GM18507 (cell line): Measurements from ENCODE around the gene BICC1.

Source experiments
- DNase-seq: peaks from one replicate; pipeline ENCODE4 v3.0.0; 2011; ENCODE audit warnings: low read depth; ENCODE audit not compliant: insufficient read length; ENCODE audit errors: extremely low spot score
- FAIRE-seq: peaks from 2 replicates; lab custom pipeline; 2011; peaks lifted over from hg19 to GRCh38; lab: Jason Lieb, UNC

BICC1 gene

DNA sequence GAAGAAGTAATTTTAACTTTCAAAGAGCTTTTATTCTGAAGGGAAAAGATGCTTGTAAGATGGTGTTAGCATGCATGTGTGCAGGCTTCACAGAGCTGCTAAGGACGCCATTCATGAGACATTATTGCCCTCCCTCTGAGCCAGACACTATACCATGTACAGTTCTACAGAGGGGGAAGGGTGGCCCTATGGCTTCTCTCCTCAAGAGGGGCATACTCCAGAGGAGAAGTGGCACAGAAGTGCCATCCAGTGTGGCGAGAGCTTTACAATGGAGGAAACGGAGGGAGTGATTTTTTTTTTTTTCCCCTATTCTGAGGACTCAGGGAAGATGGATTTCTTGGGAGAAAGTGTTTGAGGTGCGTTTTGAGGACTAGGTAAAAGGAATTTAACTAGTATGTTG lies 119.5 kb downstream of the BICC1 start:
- FAIRE-seq (no peak), DNase-seq (no peak)

GRCh38 chr10:58637352-58637751 lies 124.7 kb downstream of the BICC1 start:
- FAIRE-seq, result no peak
- DNase-seq, result no peak

DNA sequence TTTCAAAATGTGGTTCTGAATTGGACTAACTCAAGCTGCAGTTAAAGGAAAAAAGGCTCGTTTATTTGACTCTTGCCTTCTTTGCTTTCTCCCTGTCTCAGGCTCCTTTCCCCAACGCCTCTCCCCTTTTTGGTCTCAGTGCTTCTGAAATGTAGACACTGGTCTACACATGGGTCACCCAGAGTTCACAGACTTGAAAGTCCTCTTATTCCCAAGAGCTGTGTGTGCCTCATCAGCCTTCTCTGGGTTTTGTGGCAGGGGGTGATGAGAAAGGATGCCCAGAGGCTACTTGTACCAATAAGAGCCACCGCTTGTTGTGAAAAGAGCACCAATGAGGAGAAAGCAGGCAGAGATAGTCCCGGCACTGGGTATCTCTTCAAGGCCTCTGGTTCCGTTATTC lies 125.7 kb downstream of the BICC1 start:
- no peak for DNase-seq
- no peak for FAIRE-seq

DNA sequence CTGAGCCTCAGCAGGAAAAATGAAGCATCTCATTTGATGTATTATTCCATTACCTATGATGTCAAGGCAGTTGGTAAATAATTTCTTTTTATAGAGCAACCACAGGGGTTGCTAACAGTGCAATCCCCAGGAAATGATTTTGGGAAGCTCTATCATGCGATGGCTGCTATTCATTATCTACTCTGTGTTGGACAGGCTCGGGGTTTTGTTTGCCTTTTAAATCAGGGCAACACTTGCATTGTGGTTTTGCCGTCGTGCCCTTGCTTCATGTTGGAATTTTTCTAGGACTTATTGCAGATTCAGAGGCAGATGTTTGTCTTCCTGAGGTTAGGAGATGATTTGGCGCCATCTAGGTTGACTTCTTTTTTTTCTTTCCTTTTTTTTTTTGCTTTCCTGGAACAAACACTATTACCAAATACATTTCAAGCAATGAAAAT lies 128.4 kb downstream of the BICC1 start:
- DNase-seq, result no peak
- no peak for FAIRE-seq

- FAIRE-seq, result no peak
- no peak for DNase-seq
Observed at GRCh38 chr10:58641708-58642107, 129.0 kb downstream of the BICC1 start.

DNA sequence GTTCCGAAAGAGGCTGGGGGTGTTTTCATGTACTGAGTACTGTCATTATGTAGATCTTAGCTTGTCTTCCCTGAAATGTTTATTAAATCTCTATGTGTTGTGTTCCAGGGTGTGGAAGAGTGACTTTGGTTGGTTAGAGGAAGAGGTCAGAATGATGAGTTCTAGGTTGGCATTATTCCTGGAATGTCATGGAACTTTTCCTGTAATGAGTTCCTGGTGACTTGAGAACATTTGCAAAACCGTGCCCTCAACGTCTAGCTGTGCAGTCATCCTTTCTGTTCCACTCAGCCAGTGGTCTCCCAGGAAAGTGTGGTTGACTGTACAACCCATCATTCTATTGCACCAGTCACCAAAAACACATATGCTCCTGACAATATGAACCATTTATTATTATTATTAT lies 129.6 kb downstream of the BICC1 start:
- DNase-seq (no peak), FAIRE-seq (no peak)

DNA sequence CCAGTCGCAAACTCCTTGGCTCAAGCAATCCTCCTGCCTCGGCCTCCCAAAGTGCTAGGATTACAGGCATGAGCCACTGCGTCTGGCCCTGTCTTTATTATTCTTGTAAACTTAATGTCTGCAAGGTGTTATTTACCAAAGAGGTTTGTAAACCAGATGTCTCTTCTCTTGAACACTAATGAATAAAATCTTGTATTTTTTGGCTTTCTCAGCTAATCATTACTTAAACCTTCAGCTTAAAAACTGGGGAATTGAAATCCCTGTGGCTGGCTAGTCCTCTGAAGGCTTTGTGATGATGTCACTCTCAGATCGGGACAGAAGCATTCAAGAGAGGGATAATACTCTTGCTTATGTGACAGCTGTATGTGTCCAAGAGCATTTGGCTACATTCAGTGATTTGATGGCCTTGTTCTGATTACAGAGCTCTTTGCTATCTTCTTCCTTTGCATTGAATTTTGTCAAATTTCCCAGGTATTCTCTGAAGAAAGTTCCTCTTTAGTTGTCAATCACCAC lies 130.3 kb downstream of the BICC1 start:
- FAIRE-seq (no peak), DNase-seq (no peak)

DNA sequence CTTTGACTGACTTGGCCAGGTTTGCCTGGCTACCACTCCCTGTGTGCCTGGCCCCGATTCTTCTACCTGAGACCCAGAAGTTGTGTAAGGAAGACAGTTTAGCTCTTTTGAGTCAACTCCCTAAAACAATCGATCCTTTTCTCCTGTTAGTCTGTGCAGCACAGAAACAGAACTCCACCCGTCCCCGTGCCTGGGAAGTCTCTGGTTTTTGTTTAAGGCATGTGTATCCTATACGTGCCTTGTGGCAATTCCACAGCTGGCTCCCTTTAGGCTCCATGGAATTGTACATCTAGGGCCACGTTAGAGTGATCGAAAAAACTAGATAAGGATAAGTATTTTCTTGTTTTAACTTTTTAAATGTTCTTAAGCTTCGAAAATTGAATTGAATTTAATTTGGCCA lies 131.6 kb downstream of the BICC1 start:
- DNase-seq (no peak), FAIRE-seq (no peak)

GRCh38 chr10:58645416-58646146 lies 132.9 kb downstream of the BICC1 start:
- FAIRE-seq, result no peak
- DNase-seq, result no peak

- no peak for FAIRE-seq
- no peak for DNase-seq
Observed at GRCh38 chr10:58647376-58648112, 134.9 kb downstream of the BICC1 start.

DNA sequence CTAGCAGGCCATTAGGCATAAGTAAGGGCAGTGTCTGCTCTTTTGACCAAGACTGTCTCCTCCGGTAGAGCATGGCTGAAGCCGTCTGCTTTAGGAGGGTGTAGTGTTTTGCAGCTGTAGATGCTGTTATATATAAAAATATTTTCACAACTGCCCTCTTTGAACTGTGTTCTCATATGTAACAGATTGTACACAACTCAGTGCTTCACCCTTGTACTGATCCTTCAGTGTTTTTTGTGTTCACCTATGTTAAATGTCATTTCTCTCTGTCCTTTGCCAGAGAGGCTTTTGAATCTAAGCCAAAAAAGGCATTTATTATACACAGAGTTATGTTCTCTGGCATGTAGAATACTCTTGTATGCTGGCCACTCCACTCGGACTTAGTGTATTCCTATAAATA lies 135.5 kb downstream of the BICC1 start:
- DNase-seq (no peak), FAIRE-seq (no peak)

DNA sequence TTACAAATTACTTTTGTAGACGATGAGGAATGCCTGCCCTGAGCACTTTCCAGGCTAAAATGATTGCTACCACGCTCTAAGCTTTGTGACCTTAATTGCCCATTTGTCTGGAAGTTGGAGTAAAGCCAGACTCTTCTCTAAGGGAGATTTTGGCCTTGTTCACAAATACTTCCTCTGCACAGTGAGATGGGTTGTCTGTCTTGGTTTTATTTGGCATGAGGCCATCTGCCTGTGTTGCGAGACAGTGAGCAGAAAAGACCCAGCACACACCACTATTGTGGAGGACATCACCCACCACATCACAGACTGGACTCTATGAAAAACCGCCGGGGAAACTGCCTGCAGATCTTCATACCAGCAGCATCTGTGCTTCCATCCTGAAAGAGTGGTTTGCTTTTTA lies 138.4 kb downstream of the BICC1 start:
- FAIRE-seq (no peak), DNase-seq (no peak)

- DNase-seq (no peak), FAIRE-seq (no peak)
Observed at GRCh38 chr10:58651742-58652141, 139.1 kb downstream of the BICC1 start.

DNA sequence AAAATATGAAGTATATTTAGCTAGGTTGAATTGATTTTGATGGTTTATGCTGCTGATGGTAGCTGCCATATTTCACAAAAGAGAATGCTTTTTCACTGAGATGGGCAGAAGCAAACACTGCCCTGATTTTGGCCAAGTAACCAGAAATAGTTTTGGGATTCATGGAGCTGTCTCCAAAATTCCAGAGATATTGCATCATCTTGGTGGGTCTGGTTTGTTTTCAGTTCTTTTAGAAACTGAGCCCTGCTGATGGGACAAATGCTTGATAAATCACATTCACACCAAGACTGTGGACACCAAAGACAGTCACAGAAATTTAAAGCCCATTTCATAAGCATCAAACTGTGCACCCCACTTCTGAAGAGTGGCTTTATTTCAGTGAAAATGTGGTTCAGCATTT lies 140.5 kb downstream of the BICC1 start:
- DNase-seq (no peak), FAIRE-seq (no peak)

GRCh38 chr10:58660575-58661255 lies 148.0 kb downstream of the BICC1 start:
- DNase-seq (no peak), FAIRE-seq (no peak)

DNA sequence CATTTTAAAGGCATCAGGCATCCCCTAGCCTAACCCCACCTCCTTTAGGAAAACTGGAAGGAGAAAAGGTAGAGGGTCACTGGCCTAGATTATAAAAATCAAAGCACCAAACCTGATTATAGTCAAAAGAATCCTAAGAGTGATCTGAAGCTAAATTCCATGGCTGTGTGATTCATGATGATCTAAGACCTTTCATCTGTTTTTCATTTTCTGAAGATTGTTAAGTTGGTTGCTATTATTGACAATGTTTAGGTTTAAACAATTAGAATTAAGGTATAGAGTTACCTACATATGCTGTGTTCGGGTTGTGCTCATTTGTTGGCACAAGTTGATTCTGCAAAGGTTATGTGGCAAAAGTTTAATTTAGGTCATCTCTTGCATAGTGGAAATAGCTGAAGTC lies 148.7 kb downstream of the BICC1 start:
- FAIRE-seq (no peak), DNase-seq (no peak)

DNA sequence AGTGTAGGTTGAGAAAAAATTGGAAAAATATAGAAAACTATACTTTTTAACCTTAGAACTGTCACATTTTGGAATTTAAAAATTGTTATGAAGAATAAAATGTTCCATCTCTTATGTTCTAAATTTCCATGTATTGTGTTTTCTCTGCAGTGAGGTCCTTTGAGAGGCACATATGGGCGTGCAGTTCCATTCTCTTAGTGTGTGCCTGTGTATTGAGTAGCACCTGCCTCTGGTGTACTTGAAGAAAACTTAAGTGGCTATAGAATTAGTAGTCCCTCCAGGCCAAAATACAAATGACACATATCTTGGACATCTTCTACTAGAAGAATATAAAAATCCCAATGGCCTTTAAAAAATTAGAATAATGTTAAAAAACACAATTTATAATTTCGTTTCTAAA lies 149.2 kb downstream of the BICC1 start:
- FAIRE-seq (no peak), DNase-seq (no peak)

DNA sequence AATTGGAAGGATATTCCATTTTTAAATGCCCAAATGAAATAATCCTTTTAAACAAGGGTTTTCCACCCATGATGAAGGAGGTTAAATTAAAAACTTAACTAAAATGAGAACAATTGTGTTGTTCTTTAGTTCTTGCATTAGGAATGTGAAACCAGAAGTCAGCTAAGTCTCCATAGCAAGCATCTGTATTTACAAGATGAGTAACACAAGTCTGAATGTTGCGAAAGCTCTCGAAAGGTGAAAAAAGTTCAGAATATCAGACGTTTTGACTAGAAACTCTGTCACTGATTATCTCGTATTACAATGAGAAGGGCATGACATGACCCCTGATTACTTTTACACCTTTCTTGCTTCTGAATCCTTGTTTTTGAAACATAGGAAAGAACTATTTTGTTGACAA lies 149.6 kb downstream of the BICC1 start:
- FAIRE-seq (no peak), DNase-seq (no peak)

DNA sequence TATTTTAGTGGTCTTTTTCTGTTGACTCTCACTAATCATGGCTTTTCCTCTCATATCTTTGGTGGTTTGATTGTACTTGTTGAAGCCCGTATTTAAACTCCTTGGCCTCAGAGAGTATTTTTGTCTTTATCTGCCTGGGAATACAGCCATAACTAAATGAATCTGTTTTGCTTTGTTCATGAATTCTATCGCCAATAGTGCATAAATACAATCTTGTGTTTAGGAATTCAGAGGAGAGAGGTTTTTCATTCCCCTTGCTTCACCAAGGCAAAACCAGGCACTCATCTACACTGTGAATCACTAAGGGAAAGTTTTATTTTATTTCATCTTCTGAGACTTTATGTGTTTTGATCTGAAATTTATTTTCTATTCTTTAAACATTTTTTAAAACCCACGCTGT lies 152.7 kb downstream of the BICC1 start:
- DNase-seq (no peak), FAIRE-seq (no peak)

- FAIRE-seq (peak; percentile 5), DNase-seq (no peak)
Observed at GRCh38 chr10:58666024-58666423, 153.4 kb downstream of the BICC1 start.
